ENCODE data around the gene C19orf81. TPM values are rescaled to one million over a fixed set of nuclear protein-coding genes. Genes with fewer than 3 reads are reported as not detected.

C19orf81 gene
- total and polyA plus RNA-seq, 5 donors = 0.52 to 1.5 (median 1.5) TPM; not detected in 2

DNA sequence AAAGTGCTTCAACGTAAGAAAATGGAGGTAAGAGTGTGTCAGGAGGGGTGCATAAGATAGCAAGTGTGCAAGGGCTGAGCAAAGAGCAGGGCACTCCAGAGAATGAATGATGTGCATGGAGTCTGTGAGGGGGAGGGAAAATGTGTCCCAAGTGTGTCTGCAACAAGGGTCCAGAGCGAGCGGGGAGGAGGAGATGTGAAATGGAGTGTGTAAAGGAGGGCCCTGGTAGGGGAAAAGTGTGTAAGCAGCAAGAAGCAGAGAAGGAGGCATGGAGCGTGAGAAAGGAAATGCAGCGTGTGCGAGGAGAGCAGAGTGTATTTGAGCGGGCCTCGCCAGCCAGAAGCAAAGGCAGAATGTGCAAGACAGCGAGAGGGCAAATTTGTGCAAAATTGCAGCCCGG, 11.8 kb downstream of the C19orf81 start:
- ATAC-seq = no peak
- no peak overlapping the region for H3K4me3 ChIP-seq (ENCODE audit: low read length)
- whole genome bisulfite sequencing = 79% methylated on average over 10 of the region's 10 CpGs

DNA sequence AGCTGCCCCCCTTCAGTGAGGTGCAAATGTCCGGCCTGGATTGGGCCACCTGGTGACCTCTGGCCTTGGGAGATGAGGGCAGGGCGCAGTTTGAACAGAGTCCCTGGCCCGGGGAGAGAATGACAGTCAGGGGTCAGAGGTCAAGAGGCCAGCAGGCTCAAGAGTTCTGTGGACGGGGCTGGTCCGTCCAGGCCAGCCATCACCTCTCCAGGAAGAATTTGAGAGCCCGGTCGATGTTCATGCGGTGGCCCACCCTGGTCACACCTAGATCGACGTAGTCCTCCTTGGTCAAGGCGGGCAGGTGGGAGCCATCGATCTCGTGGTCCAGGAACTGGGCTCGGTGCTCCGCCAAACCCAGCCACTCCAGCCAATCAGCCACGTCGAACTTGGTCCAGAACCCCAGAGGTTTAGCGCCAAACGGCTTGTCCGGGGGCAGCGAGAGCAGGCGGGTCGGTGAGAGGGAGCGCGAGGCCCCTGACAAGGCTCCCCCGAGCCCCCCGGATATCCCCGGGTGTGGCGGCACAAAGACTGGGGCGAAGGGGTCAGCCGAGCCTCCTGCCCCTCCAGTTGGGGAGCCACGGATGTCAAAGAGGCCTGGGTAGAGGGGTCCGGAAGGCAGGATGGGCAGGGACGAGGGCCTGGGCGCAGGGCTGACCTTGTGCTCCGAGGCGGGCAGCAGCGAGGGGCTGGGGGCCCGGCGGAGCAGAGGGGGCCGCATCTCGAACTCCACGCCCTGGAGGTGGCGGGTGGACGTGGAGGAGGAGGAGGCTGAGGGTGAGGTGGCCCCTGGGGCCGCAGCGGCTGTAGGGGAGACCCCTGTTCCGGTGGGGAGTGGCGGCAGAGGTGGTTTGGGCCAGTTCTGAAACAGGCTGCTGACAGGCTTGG, 12.8 kb downstream of the C19orf81 start:
- H3K27me3 ChIP-seq (ENCODE audit: control insufficient read depth, insufficient read depth) = no peaks in the 10 kb centered on the region
- no peak for ATAC-seq
- H3K4me1 ChIP-seq (ENCODE audit: control insufficient read depth, insufficient read depth, low read length) = no peaks in the 10 kb centered on the region
- 61% methylated on average over 49 of the region's 49 CpGs for WGBS
- intact Hi-C loops (cut with DNase I) = no loop called here
- no peak for DNase-seq
- no peaks in the 10 kb centered on the region for H3K9me3 ChIP-seq (ENCODE audit: control insufficient read depth, low read length)
- H3K4me3 ChIP-seq (ENCODE audit: low read length) = no peak overlapping the region
- H3K27ac ChIP-seq (ENCODE audit: low read length) = no peak overlapping the region

More for the DNA sequence above, 11.8 kb downstream of the C19orf81 start:
- Histone ChIP-seq H3K27ac (ENCODE audit: low read length) (no peak overlapping the region), H3K27me3 (ENCODE audit: control insufficient read depth, insufficient read depth) (no peaks in the 10 kb centered on the region), H3K4me1 (ENCODE audit: control insufficient read depth, insufficient read depth, low read length) (no peaks in the 10 kb centered on the region), H3K9me3 (ENCODE audit: control insufficient read depth, low read length) (no peaks in the 10 kb centered on the region)
- no peak for DNase-seq
- intact Hi-C loops (cut with DNase I) = no loop called here

DNA sequence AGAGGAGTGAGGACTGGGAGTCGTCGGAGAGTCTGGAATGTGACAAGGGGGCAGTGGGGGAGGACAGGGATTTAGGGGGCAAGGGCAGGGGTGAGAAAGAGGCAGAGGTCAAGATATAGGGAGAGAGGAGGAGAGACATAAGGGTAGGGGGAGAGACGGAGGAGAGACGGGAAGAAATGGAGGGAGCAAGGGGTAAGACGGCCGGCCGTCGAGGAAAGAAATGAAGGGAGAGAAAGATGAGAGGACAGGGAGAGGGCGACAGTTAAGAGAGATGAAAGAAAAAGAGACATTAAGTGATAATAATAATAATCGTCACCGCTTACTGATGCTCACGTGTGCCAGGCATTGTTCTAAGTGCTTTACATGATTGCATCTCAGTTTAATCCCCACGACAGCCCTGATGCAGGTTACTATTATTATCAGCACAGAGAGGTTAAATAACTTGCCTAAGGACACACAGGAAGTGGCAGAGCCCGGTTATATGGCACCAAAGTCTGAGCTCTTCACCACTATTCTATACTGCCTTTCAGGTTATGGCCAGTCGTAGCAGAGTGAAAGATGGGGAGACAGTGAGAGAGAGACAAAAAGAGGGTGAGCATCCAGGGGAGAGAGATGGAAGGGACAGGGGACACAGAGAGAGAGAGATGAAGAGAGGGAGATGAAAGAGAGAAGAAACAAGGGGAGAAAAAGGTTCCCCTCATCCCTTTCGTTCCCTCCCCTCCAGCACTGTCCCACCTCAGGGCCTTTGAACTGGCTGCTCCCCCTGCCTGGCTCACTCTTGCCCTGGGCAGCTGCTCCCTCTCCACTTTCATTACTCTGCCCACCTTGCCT, 13.6 kb downstream of the C19orf81 start:
- H3K9me3 ChIP-seq (ENCODE audit: control insufficient read depth, low read length) = no peaks in the 10 kb centered on the region
- no peak for DNase-seq
- no peaks in the 10 kb centered on the region for H3K27me3 ChIP-seq (ENCODE audit: control insufficient read depth, insufficient read depth)
- intact Hi-C loops (cut with DNase I) = no loop called here
- H3K4me3 ChIP-seq (ENCODE audit: low read length) = no peak overlapping the region
- H3K4me1 ChIP-seq (ENCODE audit: control insufficient read depth, insufficient read depth, low read length) = no peaks in the 10 kb centered on the region
- WGBS = 50% methylated on average over 16 of the region's 16 CpGs
- no peak for ATAC-seq
- H3K27ac ChIP-seq (ENCODE audit: low read length) = no peak overlapping the region

DNA sequence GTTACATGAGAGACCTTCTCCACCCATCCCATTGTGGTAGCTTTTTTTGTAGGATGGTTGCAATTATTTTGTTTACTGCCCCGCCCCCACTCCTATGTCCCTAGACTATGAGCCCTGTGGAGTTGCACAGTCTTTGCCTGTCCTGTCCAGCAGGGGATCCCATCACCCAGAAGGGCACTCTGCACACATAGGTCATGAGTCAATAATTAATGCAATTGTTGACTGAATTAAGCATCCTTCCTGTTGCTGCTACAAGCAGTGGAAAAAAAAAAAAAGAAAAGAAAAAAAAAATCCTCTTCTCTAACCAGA, 14.2 kb downstream of the C19orf81 start:
- intact Hi-C loops (cut with DNase I) = no loop called here
- no peak overlapping the region for H3K4me3 ChIP-seq (ENCODE audit: low read length)
- no peak overlapping the region for H3K27ac ChIP-seq (ENCODE audit: low read length)
- DNase-seq (no peak), ATAC-seq (no peak)
- no peaks in the 10 kb centered on the region for H3K4me1 ChIP-seq (ENCODE audit: control insufficient read depth, insufficient read depth, low read length)
- WGBS = 86% methylated on average over 1 of the region's 1 CpG
- H3K27me3 ChIP-seq (ENCODE audit: control insufficient read depth, insufficient read depth) = no peaks in the 10 kb centered on the region
- H3K9me3 ChIP-seq (ENCODE audit: control insufficient read depth, low read length) = no peaks in the 10 kb centered on the region

DNA sequence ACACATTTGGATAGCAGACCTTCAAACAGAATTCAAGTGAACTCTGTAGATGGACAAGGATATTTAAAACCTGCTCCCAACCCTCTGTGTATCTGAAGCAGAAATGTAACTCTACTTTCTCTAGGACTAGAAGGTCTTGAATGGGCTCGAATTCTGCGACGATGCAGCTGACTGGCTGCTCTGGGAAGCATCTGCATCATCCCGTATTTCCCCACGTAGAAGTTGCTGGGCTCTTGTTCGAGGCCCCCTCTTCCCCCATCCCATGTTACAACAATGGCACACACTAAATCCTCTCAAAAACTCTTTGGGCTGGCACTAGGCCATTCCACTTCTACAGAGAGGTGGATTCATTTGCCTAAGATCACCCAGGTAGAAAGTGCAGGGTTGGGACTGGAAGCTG, 15.0 kb downstream of the C19orf81 start:
- intact Hi-C loops (cut with DNase I) = no loop called here
- Histone ChIP-seq H3K4me1 (ENCODE audit: control insufficient read depth, insufficient read depth, low read length) (no peaks in the 10 kb centered on the region), H3K4me3 (ENCODE audit: low read length) (no peak overlapping the region), H3K27ac (ENCODE audit: low read length) (no peak overlapping the region), H3K9me3 (ENCODE audit: control insufficient read depth, low read length) (no peaks in the 10 kb centered on the region), H3K27me3 (ENCODE audit: control insufficient read depth, insufficient read depth) (no peaks in the 10 kb centered on the region)
- ATAC-seq (no peak), DNase-seq (no peak)
- 81% methylated on average over 6 of the region's 6 CpGs for WGBS

DNA sequence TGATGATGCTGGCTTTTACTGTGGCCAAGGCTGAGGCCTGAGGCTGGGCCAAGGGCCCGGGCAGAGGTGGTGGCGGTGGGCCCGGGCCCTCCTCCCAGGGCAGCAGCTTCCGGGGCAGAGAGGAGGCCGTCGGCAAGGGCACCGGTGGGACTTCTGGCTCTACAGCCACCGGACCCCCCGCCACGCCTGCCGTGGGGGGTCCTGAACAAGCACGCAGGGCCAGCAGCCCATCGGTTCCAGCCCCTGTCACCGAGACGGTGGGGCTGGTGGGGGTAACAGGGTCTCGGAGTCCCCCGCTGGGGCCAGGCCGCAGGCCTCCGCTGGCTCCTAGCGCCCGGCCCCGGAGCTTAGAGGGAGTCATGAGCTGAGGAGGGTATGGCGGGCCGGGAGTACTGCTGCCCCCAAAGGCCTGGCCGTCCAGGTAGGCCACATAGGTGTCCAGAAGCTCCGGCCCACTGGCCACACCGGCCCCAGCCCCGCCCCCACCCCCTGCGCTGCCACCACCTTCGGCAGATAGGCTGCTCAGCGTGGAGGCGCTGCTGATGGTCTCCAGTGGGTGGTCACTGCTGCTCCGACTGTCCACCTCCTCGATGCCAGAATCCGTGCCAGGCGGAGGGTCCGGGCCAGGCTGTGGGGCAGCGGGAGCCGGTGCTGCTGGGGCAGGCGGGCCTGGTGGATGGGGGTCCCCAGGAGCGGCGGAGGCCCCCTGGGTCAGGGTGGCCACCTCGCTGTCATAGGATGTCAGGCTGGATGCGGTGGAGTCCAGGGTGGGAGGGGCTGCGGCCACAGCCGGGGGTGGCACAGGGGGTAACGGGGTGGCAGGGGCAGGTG, 17.3 kb downstream of the C19orf81 start:
- Histone ChIP-seq H3K9me3 (ENCODE audit: control insufficient read depth, low read length) (no peaks in the 10 kb centered on the region), H3K27me3 (ENCODE audit: control insufficient read depth, insufficient read depth) (no peaks in the 10 kb centered on the region), H3K27ac (ENCODE audit: low read length) (no peak overlapping the region), H3K4me3 (ENCODE audit: low read length) (no peak overlapping the region), H3K4me1 (ENCODE audit: control insufficient read depth, insufficient read depth, low read length) (no peaks in the 10 kb centered on the region)
- WGBS = 16% methylated on average over 47 of the region's 47 CpGs
- DNase-seq (no peak), ATAC-seq (peak in 1 of 2 donors; percentile 27)
- intact Hi-C loops (cut with DNase I) = no loop called here

DNA sequence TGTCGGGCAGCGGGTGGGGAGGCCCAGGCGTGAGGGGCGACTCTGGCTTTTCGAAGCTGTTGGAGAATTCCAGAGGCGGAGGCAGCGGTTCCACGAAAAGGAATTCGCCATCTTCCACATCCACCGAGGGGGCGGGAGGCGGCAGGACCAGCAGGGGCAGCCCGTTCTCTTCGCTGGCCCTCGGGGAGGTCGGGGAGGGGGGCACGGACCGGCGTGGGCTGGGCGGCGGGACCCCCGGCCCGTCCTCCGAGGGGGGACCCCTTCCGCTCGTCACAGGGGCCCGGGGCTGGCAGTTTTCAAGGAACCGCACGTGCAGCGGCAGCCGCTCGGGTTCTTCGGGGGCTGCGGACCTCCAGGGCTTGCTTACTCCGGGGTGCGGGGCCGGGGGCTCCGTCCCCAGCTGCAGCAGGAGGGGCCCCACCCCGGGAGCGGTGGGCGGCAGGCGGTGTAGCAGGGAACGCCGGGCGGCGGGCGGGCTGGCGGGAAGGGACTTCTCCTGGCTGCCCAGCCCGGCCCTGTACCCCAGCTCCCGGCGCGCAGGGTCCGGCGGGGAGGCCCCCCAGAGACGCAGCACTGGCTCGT, 18.0 kb downstream of the C19orf81 start:
- intact Hi-C loops (cut with DNase I) = no loop called here
- no peak for ATAC-seq
- Histone ChIP-seq H3K27me3 (ENCODE audit: control insufficient read depth, insufficient read depth) (no peaks in the 10 kb centered on the region), H3K27ac (ENCODE audit: low read length) (no peak overlapping the region), H3K4me1 (ENCODE audit: control insufficient read depth, insufficient read depth, low read length) (no peaks in the 10 kb centered on the region), H3K9me3 (ENCODE audit: control insufficient read depth, low read length) (no peaks in the 10 kb centered on the region), H3K4me3 (ENCODE audit: low read length) (no peak overlapping the region)
- DNase-seq = no peak
- 3% methylated on average over 56 of the region's 56 CpGs for WGBS

DNA sequence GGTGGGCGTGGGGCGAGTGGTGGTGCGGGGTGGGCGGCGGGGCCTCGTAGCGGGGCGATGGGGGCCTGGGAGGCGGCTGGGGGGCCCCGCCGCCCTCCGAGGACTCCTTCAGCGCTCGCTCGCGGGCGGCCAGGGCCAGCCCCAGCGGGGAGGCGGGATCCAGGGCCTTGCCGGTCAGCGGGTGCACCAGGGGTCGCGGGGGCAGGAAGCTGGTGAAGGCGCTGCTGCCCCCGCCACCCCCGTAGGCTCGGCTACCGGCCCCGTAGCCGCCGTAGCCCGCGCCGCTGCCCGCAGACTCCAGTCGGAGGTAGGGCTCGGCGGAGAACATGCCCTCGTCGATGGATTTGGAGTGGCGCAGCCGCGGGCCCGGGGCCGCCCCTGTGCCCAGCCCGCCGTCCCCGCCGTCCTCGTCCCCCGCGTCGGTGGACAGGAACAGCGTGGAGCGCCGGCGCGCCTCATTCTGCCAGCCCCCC, 18.6 kb downstream of the C19orf81 start:
- H3K4me3 ChIP-seq (ENCODE audit: low read length) = no peak overlapping the region
- H3K9me3 ChIP-seq (ENCODE audit: control insufficient read depth, low read length) = no peaks in the 10 kb centered on the region
- H3K4me1 ChIP-seq (ENCODE audit: control insufficient read depth, insufficient read depth, low read length) = no peaks in the 10 kb centered on the region
- intact Hi-C loops (cut with DNase I) = no loop called here
- no peaks in the 10 kb centered on the region for H3K27me3 ChIP-seq (ENCODE audit: control insufficient read depth, insufficient read depth)
- 2% methylated on average over 57 of the region's 58 CpGs for WGBS
- H3K27ac ChIP-seq (ENCODE audit: low read length) = no peak overlapping the region
- no peak for ATAC-seq
- no peak for DNase-seq

DNA sequence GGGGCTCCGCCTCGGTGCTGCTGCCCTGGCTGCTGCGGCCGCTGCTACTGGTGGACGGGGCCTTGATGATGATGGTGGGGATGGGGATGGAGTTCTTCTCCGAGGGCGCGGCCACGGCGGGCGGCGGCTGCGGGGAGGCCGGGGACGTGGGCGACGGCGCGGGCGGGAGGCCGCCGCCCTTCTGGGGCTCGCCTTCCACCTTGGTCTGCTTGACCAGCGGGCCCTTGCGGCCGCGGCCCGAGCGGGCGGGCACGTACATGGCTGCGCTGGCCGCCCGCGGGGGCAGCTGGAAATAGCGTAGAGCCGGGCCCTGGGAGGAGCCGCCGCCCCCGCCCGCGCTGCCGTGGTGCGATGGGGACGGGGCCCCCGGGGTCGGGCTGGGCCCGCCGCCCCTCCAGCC, 19.2 kb downstream of the C19orf81 start:
- H3K4me3 ChIP-seq (ENCODE audit: low read length) = no peak overlapping the region
- no peak overlapping the region for H3K27ac ChIP-seq (ENCODE audit: low read length)
- H3K27me3 ChIP-seq (ENCODE audit: control insufficient read depth, insufficient read depth) = no peaks in the 10 kb centered on the region
- H3K4me1 ChIP-seq (ENCODE audit: control insufficient read depth, insufficient read depth, low read length) = no peaks in the 10 kb centered on the region
- intact Hi-C loops (cut with DNase I) = no loop called here
- no peak for ATAC-seq
- no peaks in the 10 kb centered on the region for H3K9me3 ChIP-seq (ENCODE audit: control insufficient read depth, low read length)
- DNase-seq = peak in 1 of 3 donors; percentile 50
- 4% methylated on average over 49 of the region's 49 CpGs for WGBS

DNA sequence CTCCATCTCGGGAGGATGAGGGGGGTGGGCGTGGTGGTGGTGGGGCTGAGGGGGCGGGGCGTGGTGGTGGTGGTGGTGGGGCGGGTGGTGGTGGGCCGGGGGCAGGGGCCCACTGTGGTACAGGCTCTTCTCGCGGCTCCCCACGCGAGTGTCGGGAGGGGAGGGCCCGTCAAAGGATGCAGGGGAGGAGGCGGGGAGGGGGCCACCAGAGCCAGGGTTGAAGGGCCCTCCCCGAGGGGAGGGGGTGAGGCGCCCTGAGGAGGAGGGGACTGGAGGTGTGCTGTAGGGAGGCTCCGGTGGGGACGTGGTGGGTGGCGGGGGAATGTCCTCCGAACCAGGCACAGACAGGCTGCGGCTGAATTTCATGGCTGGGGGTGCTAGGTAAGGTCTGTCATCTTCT, 19.6 kb downstream of the C19orf81 start:
- 39% methylated on average over 20 of the region's 20 CpGs for WGBS
- Histone ChIP-seq H3K4me3 (ENCODE audit: low read length) (no peak overlapping the region), H3K9me3 (ENCODE audit: control insufficient read depth, low read length) (no peaks in the 10 kb centered on the region), H3K27me3 (ENCODE audit: control insufficient read depth, insufficient read depth) (no peaks in the 10 kb centered on the region), H3K27ac (ENCODE audit: low read length) (no peak overlapping the region), H3K4me1 (ENCODE audit: control insufficient read depth, insufficient read depth, low read length) (no peaks in the 10 kb centered on the region)
- DNase-seq (no peak), ATAC-seq (no peak)
- intact Hi-C loops (cut with DNase I) = no loop called here
